ENCODE data around the gene VIPR2.

- TF ChIP-seq CTCF (IDR thresholded peaks at IDR 0.05), result no peak
- no peak for TF ChIP-seq POLR2A (IDR thresholded peaks at IDR 0.05)
- no peak for TF ChIP-seq POLR2AphosphoS5 (IDR thresholded peaks at IDR 0.05)
Measured at GRCh38 chr7:159148430-159149395, 4.0 kb upstream of the VIPR2 start.
